Pancreas (tissue), 10 donors: ENCODE measurements around the gene RELL1. TPM values are rescaled to one million over a fixed set of nuclear protein-coding genes. Genes with fewer than 3 reads are reported as not detected.

Source experiments
- ATAC-seq, 4 donors: fragments of 200-7000 bp; cut with Tn5 transposase; one replicate each; pipeline versions ENCODE4 v1.8.0 to v1.9.1; 2020; ENCODE audit warnings: mild to moderate bottlenecking in 4 of 4, moderate library complexity in 4 of 4
- DNase-seq, 6 donors: peaks; one replicate each; pipeline ENCODE4 v3.0.0-alpha.2; 2020
- FAIRE-seq: peaks from 2 replicates; lab custom pipeline; 2012; peaks lifted over from hg19 to GRCh38; lab: Jason Lieb, UNC
- H3K27ac ChIP-seq, 4 donors: fragments of 200-600 bp; sonication (generic); 1 replicate in 3 of 4; 2 replicates in 1 of 4; pipeline versions ENCODE4 v1.5.0 to v1.8.0; 2020
- H3K27me3 ChIP-seq, 4 donors: fragments of 200-600 bp; one replicate each; pipeline ENCODE4 v1.8.0; 2021
- H3K36me3 ChIP-seq, 3 donors: fragments of 200-600 bp; sonication (generic) in 1 of 3; one replicate each; pipeline versions ENCODE4 v1.5.0 to v1.8.0; 2020 to 2021
- H3K4me1 ChIP-seq, 3 donors: fragments of 200-600 bp; one replicate each; pipeline ENCODE4 v1.8.0; 2021
- H3K4me3 ChIP-seq, 4 donors: fragments of 200-600 bp; sonication (generic) in 2 of 4; one replicate each; pipeline versions ENCODE4 v1.5.0 to v1.8.0; 2020 to 2021
- H3K9me3 ChIP-seq, 4 donors: fragments of 200-600 bp; one replicate each; pipeline ENCODE4 v1.8.0; 2021
- CTCF ChIP-seq, 4 donors: fragments of 200-600 bp; sonication (generic) in 3 of 4; IDR thresholded peaks; one replicate each; pipeline versions ENCODE4 v1.5.0 to v1.8.0; 2021; ENCODE audit warnings: antibody characterized with exemption in 4 of 4
- WGBS, 2 donors: extraction: QIAGEN DNeasy Blood & Tissue Kit; methylation state at CpG; one replicate each; pipeline ENCODE4 v1.1.7; 2013; 5-methylcytosine and 5-hydroxymethylcytosine counted together
- intact Hi-C, 3 donors: fragments of 100-400 bp; cut with DNase I; formaldehyde crosslinking; loops; one replicate each; pipeline versions ENCODE4 v1.11.1 to v1.14.2; 2022
- polyA plus RNA-seq, 2 donors: library from polyadenylated mRNA; stranded (reverse); fragments of 200-250 nt; gene quantifications; one replicate each; pipeline ENCODE4 v1.2.3, GENCODE V29; 2013
- total RNA-seq, 6 donors: library from RNA; stranded (reverse); fragmentation: NEBNext Ultra II Directional in 4 of 6; extraction: Animal tissue kit (Norgen Biotek cat#: 25700) in 4 of 6; gene quantifications; one replicate each; pipeline versions ENCODE4 v1.2.1 to v1.2.4, GENCODE V29; 2021 to 2023
- donor health status: healthy with polysubstance abuse.
- donor health status: DM: no; HTN: no; CAD: no; lungs with moderate emphysema.
- donor health status: DM: no; HTN: no; CAD: no.
- donor health status: control.
- donor health status: control.
- donor health status: Bipolar disorder and iron deficiency.
- donor health status: DM: yes; HTN: yes; CAD: no.
- donor health status: DM: no; HTN: no; CAD: no.
- donor health status: DM: no; HTN: no; CAD: no.
- donor health status: DM: yes; HTN: yes; CAD: no.

Gene RELL1
- total and polyA plus RNA-seq, 8 donors = 0.38 to 17.1 (median 4.7) TPM

DNA sequence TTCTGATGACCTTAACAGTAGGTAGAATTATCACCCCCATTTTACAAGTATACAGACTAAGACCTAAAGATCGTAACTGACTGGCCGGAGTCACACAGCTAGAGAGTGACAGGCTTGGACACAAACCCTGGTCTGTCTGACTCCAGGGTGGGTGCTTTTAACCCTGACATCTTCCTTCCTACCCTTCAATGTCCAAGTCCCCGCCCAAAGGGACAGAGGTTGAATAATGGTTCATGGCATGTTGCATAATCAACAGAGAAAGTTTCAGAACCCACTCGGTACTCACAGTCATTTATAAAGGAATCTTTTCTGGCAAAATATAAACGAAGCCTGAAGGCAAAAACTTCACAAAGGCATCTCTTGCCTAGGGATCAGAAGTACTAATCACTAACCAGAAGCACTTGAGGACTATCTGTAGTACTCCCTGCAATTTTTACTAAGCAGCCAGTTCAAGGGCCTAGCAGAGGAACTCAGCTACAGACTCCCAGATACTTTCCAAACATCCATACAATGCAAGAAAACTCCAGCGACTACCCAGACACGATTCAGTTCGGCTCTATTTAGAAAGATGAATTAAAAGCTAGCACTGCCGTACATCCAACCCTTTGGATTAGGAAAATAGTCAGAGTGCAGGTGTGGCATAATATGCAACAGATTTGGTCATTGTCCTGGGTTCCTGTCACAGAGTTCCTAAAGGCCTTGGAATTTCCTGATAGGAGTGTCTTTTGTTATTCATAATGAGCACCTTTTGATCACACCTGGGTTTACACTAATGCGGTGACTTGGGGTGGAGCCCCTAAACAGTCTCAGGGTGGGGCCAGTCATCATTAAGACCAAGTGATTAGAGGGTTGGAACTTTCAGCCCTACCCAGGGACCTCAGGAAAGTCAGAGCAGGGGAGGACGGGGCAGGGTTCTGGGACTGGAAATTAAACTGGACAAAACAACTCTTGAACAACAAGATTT lies 44.0 kb downstream of the RELL1 start:
- no peaks in the 10 kb centered on the region for H3K4me1 ChIP-seq
- DNase-seq (no peak), FAIRE-seq (no peak), ATAC-seq (no peak)
- 76 to 85% methylated on average over 11 of the region's 11 CpGs for WGBS, 2 donors
- no peak overlapping the region for H3K27ac ChIP-seq
- no peak overlapping the region for H3K4me3 ChIP-seq
- no peak for TF ChIP-seq CTCF (IDR thresholded peaks at IDR 0.05)
- H3K27me3 ChIP-seq = no peaks in the 10 kb centered on the region
- intact Hi-C loops = no loop called here
- no peaks in the 10 kb centered on the region for H3K36me3 ChIP-seq
- H3K9me3 ChIP-seq = no peaks in the 10 kb centered on the region

DNA sequence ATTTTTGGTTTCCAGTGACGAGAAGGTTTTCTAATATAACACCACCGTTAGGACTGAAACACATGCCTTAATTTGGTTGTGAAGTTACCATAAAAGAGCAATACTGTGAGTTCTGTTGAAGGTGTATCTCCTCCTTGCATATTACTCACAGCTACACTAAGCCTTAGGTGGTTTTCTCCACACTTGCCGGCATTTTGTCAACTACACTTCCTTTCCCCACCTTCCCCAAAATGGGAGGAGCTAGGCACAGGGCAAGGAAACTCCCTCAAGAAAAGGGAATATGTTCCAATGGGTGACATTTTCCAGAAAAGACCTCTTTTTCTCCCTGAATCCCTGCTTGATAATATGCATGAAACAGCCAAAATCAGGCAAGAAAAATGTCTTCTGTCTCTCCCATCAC lies 44.8 kb downstream of the RELL1 start:
- intact Hi-C loops = no loop called here
- Histone ChIP-seq H3K4me3 (no peak overlapping the region), H3K27ac (no peak overlapping the region), H3K36me3 (no peaks in the 10 kb centered on the region), H3K9me3 (no peaks in the 10 kb centered on the region), H3K4me1 (no peaks in the 10 kb centered on the region), H3K27me3 (no peaks in the 10 kb centered on the region)
- DNase-seq (no peak), FAIRE-seq (no peak), ATAC-seq (no peak)
- TF ChIP-seq CTCF (IDR thresholded peaks at IDR 0.05) = no peak
- 88% methylated on average over 3 of the region's 3 CpGs for WGBS, 2 donors

DNA sequence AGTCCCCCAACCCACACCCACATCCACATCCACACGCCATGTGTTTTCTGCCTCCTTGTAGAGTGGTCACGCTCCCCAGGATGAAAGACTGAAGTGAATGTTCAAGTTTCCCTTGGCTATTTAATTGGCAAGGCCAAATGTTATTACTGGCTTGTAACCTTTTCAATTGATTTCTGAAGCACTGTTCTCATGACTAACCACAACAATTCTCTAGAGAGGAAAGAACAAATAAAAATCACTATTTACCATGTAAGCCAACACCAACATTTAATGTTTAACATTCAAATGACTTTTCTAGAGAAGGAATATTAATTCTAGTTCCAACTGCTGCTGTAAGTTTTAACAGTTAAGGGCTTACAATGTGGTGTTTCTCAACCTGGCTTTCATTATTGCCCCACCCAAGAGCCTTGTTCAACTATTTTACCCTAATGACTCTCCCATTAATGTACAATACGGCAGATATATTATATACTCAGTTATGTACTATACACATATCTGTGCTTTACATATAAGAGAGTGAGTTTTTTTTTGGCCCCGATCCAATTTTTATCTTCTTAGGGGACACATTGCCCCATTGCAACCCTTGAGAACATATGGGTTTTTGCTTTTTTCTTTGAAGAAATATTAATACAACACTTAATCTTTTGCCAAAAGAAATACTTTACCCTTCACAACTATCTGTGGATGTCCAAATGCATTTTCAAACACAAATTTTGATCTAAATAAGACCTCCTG lies 46.5 kb downstream of the RELL1 start:
- ATAC-seq (peak in 3 of 4 donors; percentile 40 to 58 (median 55)), DNase-seq (no peak)

GRCh38 chr4:37635155-37635554 lies 51.0 kb downstream of the RELL1 start:
- H3K36me3 ChIP-seq = no peaks in the 10 kb centered on the region
- intact Hi-C loops = no loop called here
- TF ChIP-seq CTCF (IDR thresholded peaks at IDR 0.05) = no peak
- no peaks in the 10 kb centered on the region for H3K27me3 ChIP-seq
- 90 to 92% methylated on average over 6 of the region's 6 CpGs for WGBS, 2 donors
- H3K4me1 ChIP-seq = no peaks in the 10 kb centered on the region
- FAIRE-seq (no peak), ATAC-seq (no peak), DNase-seq (no peak)
- H3K27ac ChIP-seq = no peak overlapping the region
- no peak overlapping the region for H3K4me3 ChIP-seq
- H3K9me3 ChIP-seq = no peaks in the 10 kb centered on the region

More for the DNA sequence above, 46.5 kb downstream of the RELL1 start:
- Histone ChIP-seq H3K27ac (no peak overlapping the region), H3K4me3 (no peak overlapping the region), H3K36me3 (no peaks in the 10 kb centered on the region), H3K9me3 (no peaks in the 10 kb centered on the region), H3K27me3 (no peaks in the 10 kb centered on the region), H3K4me1 (no peaks in the 10 kb centered on the region)
- 67 to 69% methylated on average over 4 of the region's 4 CpGs for WGBS, 2 donors
- no peak for TF ChIP-seq CTCF (IDR thresholded peaks at IDR 0.05)
- intact Hi-C loops = no loop called here
- FAIRE-seq = no peak
